ENCODE results near the gene ZFHX3. TPM values are rescaled to one million over a fixed set of nuclear protein-coding genes. Genes with fewer than 3 reads are reported as not detected.
"Not testable (repeated sequence)": the region's sequence is repeated elsewhere in the genome, so short reads cannot be mapped to it uniquely, and the experiment has no call there.

ZFHX3 gene
- total and polyA plus RNA-seq, 2 experiments from 2014 or later: 2.8 to 3.9 TPM

DNA sequence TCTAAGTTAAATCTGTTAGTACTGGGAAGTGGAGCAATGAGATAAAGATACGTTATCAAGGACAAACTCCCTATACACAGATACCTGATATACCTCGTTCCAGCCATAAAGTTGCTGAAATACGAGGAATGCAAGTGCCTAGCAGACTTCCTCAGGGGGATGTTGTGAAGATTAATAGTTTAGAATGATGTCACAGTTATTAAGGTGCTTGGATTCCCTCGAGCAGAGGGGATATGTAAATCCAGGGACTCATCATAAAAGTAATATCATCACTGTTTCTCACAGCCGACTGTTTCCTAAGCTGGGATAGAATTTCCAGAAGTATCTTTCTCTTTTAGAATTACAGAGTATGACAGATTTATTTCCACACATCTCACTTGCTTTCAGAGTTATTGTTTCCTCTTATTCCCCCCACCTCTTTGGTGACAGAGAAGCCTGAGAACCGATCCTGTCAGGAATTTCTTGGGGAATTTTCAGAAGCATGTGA, 28.4 kb upstream of the ZFHX3 start:
- in situ Hi-C loops (cut with MboI): no loop called here
- TF ChIP-seq EZH2 (IDR thresholded peaks at IDR 0.05; ENCODE audit: insufficient read depth, poor library complexity, severe bottlenecking) (no peak), EZH2phosphoT487 (IDR thresholded peaks at IDR 0.05; ENCODE audit: insufficient read depth, low read depth) (no peak)
- no peak overlapping the region for H3K4me3 ChIP-seq
- H3K9me3 ChIP-seq (ENCODE audit: low read depth): no peaks in the 10 kb centered on the region
- no peaks in the 10 kb centered on the region for H3K4me1 ChIP-seq (ENCODE audit: insufficient read depth)
- 57 to 61% methylated on average over 6 of the region's 6 CpGs for WGBS, 2 experiments (ENCODE audit: low coverage in 1 of 2, low lambda C conversion rate in 2 of 2, missing lambda C conversion rate in 2 of 2)
- no peaks in the 10 kb centered on the region for H3K27me3 ChIP-seq (replicated peaks; ENCODE audit: insufficient read depth)
- H3K9me2 ChIP-seq (ENCODE audit: insufficient read depth): no peaks in the 10 kb centered on the region
- no peaks in the 10 kb centered on the region for H3F3A ChIP-seq (ENCODE audit: insufficient read depth)
- H3K79me2 ChIP-seq (ENCODE audit: insufficient read depth): no peaks in the 10 kb centered on the region
- no peak overlapping the region for H3K4me2 ChIP-seq (ENCODE audit: unreplicated experiment)
- no peak for DNase-seq
- no peak overlapping the region for H2AFZ ChIP-seq
- H3K27ac ChIP-seq: no peak overlapping the region
- H3K36me3 ChIP-seq (ENCODE audit: low read depth): no peaks in the 10 kb centered on the region
- H3K9ac ChIP-seq: no peak overlapping the region
- H4K20me1 ChIP-seq (ENCODE audit: insufficient read depth): no peaks in the 10 kb centered on the region

- no peak for DNase-seq
- no peaks in the 10 kb centered on the region for H3K79me2 ChIP-seq (ENCODE audit: insufficient read depth)
- H3K4me2 ChIP-seq (ENCODE audit: unreplicated experiment): no peak overlapping the region
- TF ChIP-seq EZH2phosphoT487 (IDR thresholded peaks at IDR 0.05; ENCODE audit: insufficient read depth, low read depth): no peak
- no peak for TF ChIP-seq EZH2 (IDR thresholded peaks at IDR 0.05; ENCODE audit: insufficient read depth, poor library complexity, severe bottlenecking)
- H3K4me1 ChIP-seq (ENCODE audit: insufficient read depth): peaks cover 2% of the 10 kb centered on the region
- no peaks in the 10 kb centered on the region for H3K36me3 ChIP-seq (ENCODE audit: low read depth)
- no peak overlapping the region for H3K9ac ChIP-seq
- H3K4me3 ChIP-seq: no peak overlapping the region
- WGBS, 2 experiments (ENCODE audit: low coverage in 1 of 2, low lambda C conversion rate in 2 of 2, missing lambda C conversion rate in 2 of 2): 85 to 86% methylated on average over 8 to 9 of the region's 9 CpGs
- no peaks in the 10 kb centered on the region for H4K20me1 ChIP-seq (ENCODE audit: insufficient read depth)
- no peak overlapping the region for H2AFZ ChIP-seq
- in situ Hi-C loops (cut with MboI): no loop called here
- H3K9me3 ChIP-seq (ENCODE audit: low read depth): no peaks in the 10 kb centered on the region
- H3K27me3 ChIP-seq (replicated peaks; ENCODE audit: insufficient read depth): no peaks in the 10 kb centered on the region
- H3K9me2 ChIP-seq (ENCODE audit: insufficient read depth): no peaks in the 10 kb centered on the region
- H3F3A ChIP-seq (ENCODE audit: insufficient read depth): peaks cover 9% of the 10 kb centered on the region
- H3K27ac ChIP-seq: no peak overlapping the region
These were observed 26.5 kb upstream of the ZFHX3 start for GRCh38 chr16:73074382-73074781.

DNA sequence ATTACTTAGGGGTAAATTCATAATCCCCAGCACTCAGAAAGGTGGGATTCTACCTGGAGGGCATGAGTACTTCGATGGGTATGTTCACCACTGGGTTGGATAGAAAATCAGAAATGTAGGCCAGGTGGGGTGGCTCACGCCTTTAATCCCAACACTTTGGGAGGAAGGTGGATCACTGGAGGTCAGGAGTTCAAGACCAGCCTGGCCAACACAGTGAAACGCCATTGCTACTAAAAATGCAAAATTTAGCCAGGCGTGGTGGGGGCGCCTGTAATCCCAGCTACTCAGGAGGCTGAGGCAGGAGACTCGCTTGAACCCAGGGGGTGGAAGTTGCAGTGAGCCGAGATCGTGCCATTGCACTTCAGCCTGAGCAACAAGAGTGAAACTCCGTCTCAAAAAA, 24.1 kb upstream of the ZFHX3 start:
- H2AFZ ChIP-seq; H3K4me2 ChIP-seq (ENCODE audit: unreplicated experiment); H3K27ac ChIP-seq; H3K9ac ChIP-seq; H3K27me3 ChIP-seq (replicated peaks; ENCODE audit: insufficient read depth); in situ Hi-C loops (cut with MboI); H3K79me2 ChIP-seq (ENCODE audit: insufficient read depth); DNase-seq; H3K36me3 ChIP-seq (ENCODE audit: low read depth); H3K9me3 ChIP-seq (ENCODE audit: low read depth); H3K9me2 ChIP-seq (ENCODE audit: insufficient read depth); H4K20me1 ChIP-seq (ENCODE audit: insufficient read depth); H3K4me3 ChIP-seq: not testable (repeated sequence)
- peaks cover 24% of the 10 kb centered on the region for H3K4me1 ChIP-seq (ENCODE audit: insufficient read depth)
- peaks cover 29% of the 10 kb centered on the region for H3F3A ChIP-seq (ENCODE audit: insufficient read depth)
- 96 to 98% methylated on average over 9 of the region's 9 CpGs for WGBS, 2 experiments (ENCODE audit: low coverage in 1 of 2, low lambda C conversion rate in 2 of 2, missing lambda C conversion rate in 2 of 2)

- H4K20me1 ChIP-seq (ENCODE audit: insufficient read depth): no peaks in the 10 kb centered on the region
- H3F3A ChIP-seq (ENCODE audit: insufficient read depth): peaks cover 29% of the 10 kb centered on the region
- in situ Hi-C loops (cut with MboI): no loop called here
- H3K9me2 ChIP-seq (ENCODE audit: insufficient read depth): no peaks in the 10 kb centered on the region
- peaks cover 28% of the 10 kb centered on the region for H3K4me1 ChIP-seq (ENCODE audit: insufficient read depth)
- no peaks in the 10 kb centered on the region for H3K9me3 ChIP-seq (ENCODE audit: low read depth)
- H3K9ac ChIP-seq: peak overlapping the region; percentile 41; the same call in 1 of the 2 replicates
- H3K4me2 ChIP-seq (ENCODE audit: unreplicated experiment): peak overlapping the region; percentile 59
- peak overlapping the region; percentile 82 for H2AFZ ChIP-seq
- no peaks in the 10 kb centered on the region for H3K36me3 ChIP-seq (ENCODE audit: low read depth)
- WGBS, 2 experiments (ENCODE audit: low coverage in 1 of 2, low lambda C conversion rate in 2 of 2, missing lambda C conversion rate in 2 of 2): 19 to 31% methylated on average over 7 to 17 of the region's 17 CpGs
- H3K27me3 ChIP-seq (replicated peaks; ENCODE audit: insufficient read depth): no peaks in the 10 kb centered on the region
- TF ChIP-seq EZH2 (IDR thresholded peaks at IDR 0.05; ENCODE audit: insufficient read depth, poor library complexity, severe bottlenecking) (no peak), EZH2phosphoT487 (IDR thresholded peaks at IDR 0.05; ENCODE audit: insufficient read depth, low read depth) (no peak)
- H3K79me2 ChIP-seq (ENCODE audit: insufficient read depth): no peaks in the 10 kb centered on the region
- H3K27ac ChIP-seq: no peak overlapping the region
- H3K4me3 ChIP-seq: peak overlapping the region; percentile 27; the same call in 1 of the 2 replicates
- DNase-seq: peak; percentile 44
These were observed 23.4 kb upstream of the ZFHX3 start for GRCh38 chr16:73071131-73071940.

All from GM23248 (cell line).